ES-I3 (cell line): ENCODE results near the gene MOCS1.
"Not testable (repeated sequence)": the region's sequence is repeated elsewhere in the genome, so short reads cannot be mapped to it uniquely, and the experiment has no call there.

Source experiments
- H3K36me3 ChIP-seq: 2 replicates; pipeline ENCODE4 v1.6.1; 2013; ENCODE audit warnings: mild to moderate bottlenecking, low read length, control low read depth, moderate library complexity; ENCODE audit not compliant: insufficient read depth
- H3K4me1 ChIP-seq: 2 replicates; pipeline ENCODE4 v1.6.1; 2013; ENCODE audit warnings: mild to moderate bottlenecking, control low read depth, low read length; ENCODE audit not compliant: insufficient read depth
- H3K9ac ChIP-seq: 2 replicates; pipeline ENCODE4 v1.6.1; 2013; ENCODE audit warnings: low read depth, mild to moderate bottlenecking, low read length, moderate library complexity
- H3K9me3 ChIP-seq: 2 replicates; pipeline ENCODE4 v1.6.1; 2013; ENCODE audit warnings: mild to moderate bottlenecking, low read length, moderate library complexity; ENCODE audit not compliant: control insufficient read depth, insufficient read depth

Gene MOCS1

GRCh38 chr6:39934131-39934757, at the start of gene MOCS1:
Gene MOCS1 (minus strand): TSS chr6:39934462. CDS start chr6:39934417, 45 bp downstream.
- no peaks in the 10 kb centered on the region for H3K9me3 ChIP-seq
- peaks cover 2% of the 10 kb centered on the region; the same call in 1 of the 2 replicates for H3K36me3 ChIP-seq
- H3K9ac ChIP-seq: peak within 1 kb of the TSS; percentile 90
- peaks cover 14% of the 10 kb centered on the region for H3K4me1 ChIP-seq

GRCh38 chr6:39984051-39984450, 49.8 kb upstream of the MOCS1 start:
- Histone ChIP-seq H3K9me3 (no peaks in the 10 kb centered on the region), H3K4me1 (no peaks in the 10 kb centered on the region; the same call in 1 of the 2 replicates), H3K9ac (no peak overlapping the region), H3K36me3 (no peaks in the 10 kb centered on the region)

GRCh38 chr6:39983193-39983592, 48.9 kb upstream of the MOCS1 start:
- H3K9ac ChIP-seq: no peak overlapping the region
- H3K4me1 ChIP-seq: no peaks in the 10 kb centered on the region; the same call in 1 of the 2 replicates
- no peaks in the 10 kb centered on the region for H3K36me3 ChIP-seq
- H3K9me3 ChIP-seq: no peaks in the 10 kb centered on the region

GRCh38 chr6:39982720-39983119, 48.5 kb upstream of the MOCS1 start:
- Histone ChIP-seq H3K9ac (no peak overlapping the region), H3K9me3 (no peaks in the 10 kb centered on the region), H3K4me1 (no peaks in the 10 kb centered on the region; the same call in 1 of the 2 replicates), H3K36me3 (no peaks in the 10 kb centered on the region)

GRCh38 chr6:39980839-39981580, 46.7 kb upstream of the MOCS1 start:
- no peaks in the 10 kb centered on the region for H3K36me3 ChIP-seq
- no peak overlapping the region for H3K9ac ChIP-seq
- no peaks in the 10 kb centered on the region; the same call in 1 of the 2 replicates for H3K4me1 ChIP-seq
- no peaks in the 10 kb centered on the region for H3K9me3 ChIP-seq

- Histone ChIP-seq H3K36me3 (no peaks in the 10 kb centered on the region), H3K9ac (no peak overlapping the region), H3K4me1 (no peaks in the 10 kb centered on the region; the same call in 1 of the 2 replicates), H3K9me3 (no peaks in the 10 kb centered on the region)
Observed at GRCh38 chr6:39979461-39980328, 45.4 kb upstream of the MOCS1 start.

- no peak overlapping the region for H3K9ac ChIP-seq
- H3K9me3 ChIP-seq: no peaks in the 10 kb centered on the region
- no peaks in the 10 kb centered on the region; the same call in 1 of the 2 replicates for H3K4me1 ChIP-seq
- H3K36me3 ChIP-seq: no peaks in the 10 kb centered on the region
Observed at GRCh38 chr6:39978240-39978639, 44.0 kb upstream of the MOCS1 start.

GRCh38 chr6:39973661-39974060, 39.4 kb upstream of the MOCS1 start:
- Histone ChIP-seq H3K36me3 (no peaks in the 10 kb centered on the region), H3K4me1 (no peaks in the 10 kb centered on the region), H3K9me3 (no peaks in the 10 kb centered on the region), H3K9ac (no peak overlapping the region)

- H3K9me3 ChIP-seq, H3K4me1 ChIP-seq, H3K36me3 ChIP-seq, H3K9ac ChIP-seq: not testable (repeated sequence)
Observed at GRCh38 chr6:39972717-39973116, 38.5 kb upstream of the MOCS1 start.

- H3K9ac ChIP-seq, H3K36me3 ChIP-seq, H3K4me1 ChIP-seq, H3K9me3 ChIP-seq: not testable (repeated sequence)
Observed at GRCh38 chr6:39971131-39971530, 36.9 kb upstream of the MOCS1 start.

- Histone ChIP-seq H3K9me3 (no peaks in the 10 kb centered on the region), H3K4me1 (no peaks in the 10 kb centered on the region), H3K36me3 (no peaks in the 10 kb centered on the region), H3K9ac (no peak overlapping the region)
Observed at GRCh38 chr6:39965751-39966150, 31.5 kb upstream of the MOCS1 start.

- no peaks in the 10 kb centered on the region for H3K36me3 ChIP-seq
- H3K4me1 ChIP-seq: no peaks in the 10 kb centered on the region
- H3K9ac ChIP-seq: no peak overlapping the region
- H3K9me3 ChIP-seq: no peaks in the 10 kb centered on the region
Observed at GRCh38 chr6:39964530-39964929, 30.3 kb upstream of the MOCS1 start.

- Histone ChIP-seq H3K9ac (no peak overlapping the region), H3K4me1 (no peaks in the 10 kb centered on the region), H3K36me3 (no peaks in the 10 kb centered on the region), H3K9me3 (no peaks in the 10 kb centered on the region)
Observed at GRCh38 chr6:39964094-39964493, 29.8 kb upstream of the MOCS1 start.

- Histone ChIP-seq H3K9me3 (no peaks in the 10 kb centered on the region), H3K36me3 (no peaks in the 10 kb centered on the region; the same call in 1 of the 2 replicates), H3K4me1 (no peaks in the 10 kb centered on the region), H3K9ac (no peak overlapping the region)
Observed at GRCh38 chr6:39962831-39963230, 28.6 kb upstream of the MOCS1 start.
